ENCODE data around the gene DUSP22. TPM values are rescaled to one million over a fixed set of nuclear protein-coding genes. Genes with fewer than 3 reads are reported as not detected.

The DUSP22 gene
- total RNA-seq, 1 experiment from 2014 or later = 19.2 TPM

- Histone ChIP-seq H2AFZ (ENCODE audit: low read depth, low read length, poor library complexity, severe bottlenecking) (no peak overlapping the region), H3K9me3 (ENCODE audit: control insufficient read depth in 1 of 2, insufficient read depth in 1 of 2, low read depth in 1 of 2, low read length in 2 of 2) (no peaks in the 10 kb centered on the region; a peak in 2 of 4 replicates), H3K4me1 (ENCODE audit: control insufficient read depth in 1 of 2, insufficient read depth in 2 of 2, low read length in 2 of 2) (no peaks in the 10 kb centered on the region), H3K36me3 (ENCODE audit: control insufficient read depth in 1 of 2, insufficient read depth in 2 of 2, low read length in 2 of 2) (no peaks in the 10 kb centered on the region), H3K79me2 (ENCODE audit: insufficient read depth, low read length) (no peaks in the 10 kb centered on the region), H3K4me2 (ENCODE audit: low read length) (no peak overlapping the region), H3K9ac (ENCODE audit: low read length) (no peak overlapping the region), H3K9me2 (ENCODE audit: insufficient read depth) (no peaks in the 10 kb centered on the region), H3K27me3 (ENCODE audit: insufficient read depth, low read length) (no peaks in the 10 kb centered on the region), H4K20me1 (ENCODE audit: insufficient read depth) (no peaks in the 10 kb centered on the region), H3K4me3 (replicated peaks in 1 of 2; ENCODE audit: low read depth in 1 of 2, low read length in 2 of 2) (no peak overlapping the region), H3K27ac (ENCODE audit: low read depth, low read length) (no peak overlapping the region)
- no TSS peak for BruUV-seq (replicated peaks)
- CTCF ChIA-PET = no interaction called here
- POLR2A ChIA-PET = no interaction called here
- no peak for ATAC-seq
- no peak for TF ChIP-seq SRF (IDR thresholded peaks at IDR 0.05; ENCODE audit: low read depth)
- no peak for TF ChIP-seq MAX (IDR thresholded peaks at IDR 0.05)
- TF ChIP-seq EZH2phosphoT487 (IDR thresholded peaks at IDR 0.05; ENCODE audit: borderline replicate concordance) = no peak
- TF ChIP-seq CEBPB (IDR thresholded peaks at IDR 0.05; ENCODE audit: low read depth) = no peak
- no peak for TF ChIP-seq POLR2A (IDR thresholded peaks at IDR 0.05; ENCODE audit: borderline replicate concordance, extremely low read depth, insufficient read depth, insufficient read length)
- no peak for TF ChIP-seq TCF7L2 (IDR thresholded peaks at IDR 0.05; ENCODE audit: borderline replicate concordance, extremely low read depth, insufficient read depth, insufficient read length)
- TF ChIP-seq CBX3 (IDR thresholded peaks at IDR 0.05; ENCODE audit: low read depth) = no peak
- TF ChIP-seq JUND (IDR thresholded peaks at IDR 0.05) = no peak
- no peak for TF ChIP-seq SIN3A (IDR thresholded peaks at IDR 0.05; ENCODE audit: low read depth)
- no peak for TF ChIP-seq EGR1 (IDR thresholded peaks at IDR 0.05; ENCODE audit: low read depth)
- no peak for TF ChIP-seq POLR2AphosphoS5 (IDR thresholded peaks at IDR 0.05; ENCODE audit: low read depth, low read length)
- intact Hi-C loops (cut with micrococcal nuclease) = no loop called here
- DNase-seq (ENCODE audit: low read depth, low spot score) = no peak
- RAD21 ChIA-PET (ENCODE audit: low non-redundant PET in 1 of 2, low total read pairs in 2 of 2, uncharacterized antibody in 2 of 2, unreplicated experiment in 2 of 2) = no interaction called here
Observed at GRCh38 chr6:381742-382461, 89.6 kb downstream of the DUSP22 start.
